Stimulated activated CD4-positive, alpha-beta T cell treated with anti-CD3 and anti-CD28 coated beads, Interleukin-4, amount 100 ng/mL, for 24 hours (primary cell): Measurements from ENCODE around the gene CRACR2A.

Experiments
- DNase-seq: peaks from one replicate; pipeline ENCODE4 v3.0.0-alpha.2; 2020

CRACR2A gene

DNA sequence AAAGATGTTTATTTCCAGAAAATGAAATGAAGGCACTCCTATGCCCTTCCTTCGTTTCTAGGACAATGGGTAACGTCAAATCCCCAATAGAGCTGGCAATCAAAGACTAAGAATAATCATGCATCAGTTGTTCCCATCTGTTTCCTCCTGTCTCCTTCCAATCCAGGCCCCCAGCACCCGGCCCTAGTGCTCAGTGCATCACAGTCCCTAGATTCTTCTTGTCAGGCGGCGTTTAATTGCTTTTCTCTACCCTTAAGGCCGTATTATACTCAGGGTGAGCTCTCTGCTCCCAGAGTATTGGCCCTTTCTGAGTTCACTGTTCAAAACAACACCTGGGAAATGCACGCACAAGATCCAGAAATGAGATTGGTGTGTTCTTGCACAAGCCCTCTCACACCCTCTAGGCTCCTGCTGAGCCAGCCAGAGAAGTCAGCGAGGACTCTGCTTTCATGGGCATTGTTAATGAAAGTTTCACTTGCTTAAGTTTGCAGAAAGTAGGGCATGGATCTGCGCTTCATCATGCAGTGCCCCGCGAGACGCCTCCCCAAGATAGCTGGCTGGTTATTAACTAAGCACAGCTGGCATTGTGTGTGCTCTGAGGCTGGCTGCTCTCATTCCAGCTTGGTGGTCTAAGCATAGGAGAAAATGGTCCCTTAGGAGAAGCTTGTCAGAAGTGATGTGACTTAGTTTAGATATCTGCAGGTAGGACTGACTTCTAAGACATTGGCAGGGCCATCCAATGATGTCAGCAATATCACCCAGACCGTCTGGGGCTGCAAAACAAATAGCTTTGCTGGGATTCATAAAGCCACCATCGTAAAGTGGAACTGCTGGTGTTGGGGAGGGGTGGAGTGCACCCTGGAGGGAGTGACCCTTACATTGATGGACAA is 28.7 kb downstream of the CRACR2A start:
- no peak for DNase-seq

DNA sequence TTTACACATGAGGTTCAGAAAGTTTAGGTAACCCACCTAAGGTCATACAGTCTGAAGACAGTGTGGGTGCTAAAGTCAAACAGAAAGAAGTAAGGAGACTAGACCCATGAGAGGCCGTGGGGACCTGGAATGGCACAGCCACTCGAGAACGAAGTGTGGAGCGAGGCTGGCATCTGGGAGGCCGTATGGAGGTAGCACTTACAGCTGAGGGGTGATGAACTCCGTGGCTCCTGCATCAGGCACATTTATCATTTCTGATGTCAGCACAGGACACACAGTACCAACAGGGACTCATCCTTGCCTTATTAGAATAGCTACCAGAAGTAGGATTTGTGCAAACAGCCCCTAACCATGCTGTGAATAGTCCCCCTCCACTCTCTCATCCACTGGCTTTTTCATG is 30.5 kb downstream of the CRACR2A start:
- DNase-seq = no peak

DNA sequence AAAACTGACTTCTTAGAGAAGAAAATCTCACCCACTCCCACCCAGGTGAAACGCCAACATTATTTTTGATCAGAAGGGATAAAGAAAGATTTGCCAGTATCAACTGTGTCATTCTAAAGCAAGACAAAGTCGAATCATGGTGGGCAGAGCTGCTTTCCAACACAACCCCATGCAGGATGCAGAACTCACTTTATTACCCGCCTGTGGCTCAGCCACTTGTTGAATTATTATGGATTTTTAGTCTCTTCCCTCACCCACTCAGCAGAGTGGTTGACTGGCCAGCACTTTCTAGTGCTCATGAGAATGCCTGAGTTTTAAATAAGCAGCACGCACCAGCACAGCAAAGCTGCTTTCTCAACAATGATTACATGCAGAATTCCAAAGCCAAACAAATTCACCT is 32.1 kb downstream of the CRACR2A start:
- DNase-seq = no peak

DNA sequence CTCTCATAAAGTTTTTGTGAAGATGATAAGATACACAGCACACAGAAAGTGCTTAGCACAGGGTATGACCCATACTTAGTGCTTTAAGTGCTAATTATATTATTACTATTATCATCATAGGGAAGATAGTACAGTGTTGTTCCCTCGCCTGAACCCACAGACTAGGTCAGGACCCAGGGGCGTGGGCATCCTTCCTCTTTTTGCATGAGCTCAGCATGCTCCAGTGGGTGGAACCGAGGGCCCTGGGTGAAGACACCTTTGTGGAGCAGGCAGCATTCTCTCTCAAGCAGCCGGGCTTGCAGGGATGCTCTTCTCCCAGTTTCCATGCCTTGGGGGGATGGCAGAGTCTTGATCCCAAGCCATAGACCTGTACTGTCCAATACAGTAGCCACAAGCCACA is 34.8 kb downstream of the CRACR2A start:
- DNase-seq = no peak

DNA sequence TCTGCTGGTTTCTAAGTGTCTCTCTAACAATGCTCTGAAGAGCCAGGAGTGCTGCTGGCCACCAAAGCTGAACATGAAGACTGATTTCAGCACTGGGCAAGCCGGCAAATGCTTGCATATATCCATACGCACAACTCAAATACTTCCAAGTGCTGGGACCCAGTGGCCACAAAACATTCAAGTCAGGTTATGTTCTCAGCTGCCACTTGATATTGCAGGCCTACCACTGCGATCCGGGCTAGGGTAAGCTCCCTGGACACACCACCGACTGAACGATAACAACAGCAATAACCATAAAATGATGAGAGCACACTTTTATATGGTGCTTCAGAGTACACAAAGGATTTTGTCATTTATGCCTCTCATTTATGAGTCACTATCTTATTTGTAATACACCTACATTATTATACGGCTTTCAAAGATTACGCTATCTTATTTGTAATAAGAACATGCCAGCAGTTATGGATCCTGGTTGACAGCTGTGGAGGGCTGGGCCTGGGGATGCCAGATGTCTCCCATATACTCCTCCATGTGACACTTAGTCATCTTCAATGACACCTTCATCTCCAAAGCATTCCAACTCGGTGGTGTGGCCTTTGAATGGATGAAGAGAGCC is 35.5 kb downstream of the CRACR2A start:
- no peak for DNase-seq

DNA sequence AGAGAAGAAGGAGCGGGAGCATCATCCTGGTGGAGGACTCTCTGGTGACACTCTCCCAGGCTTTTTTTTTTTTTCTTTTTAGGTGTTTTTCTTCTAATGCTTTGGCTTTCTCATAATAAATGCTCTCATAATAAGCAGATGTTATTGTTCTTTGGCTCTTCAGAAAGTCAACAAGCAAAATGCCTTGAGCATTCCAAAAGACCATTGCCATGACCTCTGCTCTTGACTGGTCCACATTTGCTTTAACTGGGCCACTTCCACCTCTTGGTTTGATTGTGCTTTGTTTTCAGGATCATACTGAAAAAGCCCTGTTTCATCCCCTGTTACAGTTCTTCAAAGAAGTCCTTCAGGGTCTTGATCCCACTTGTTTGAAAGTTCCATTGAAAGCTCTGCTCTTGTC is 36.9 kb downstream of the CRACR2A start:
- no peak for DNase-seq

DNA sequence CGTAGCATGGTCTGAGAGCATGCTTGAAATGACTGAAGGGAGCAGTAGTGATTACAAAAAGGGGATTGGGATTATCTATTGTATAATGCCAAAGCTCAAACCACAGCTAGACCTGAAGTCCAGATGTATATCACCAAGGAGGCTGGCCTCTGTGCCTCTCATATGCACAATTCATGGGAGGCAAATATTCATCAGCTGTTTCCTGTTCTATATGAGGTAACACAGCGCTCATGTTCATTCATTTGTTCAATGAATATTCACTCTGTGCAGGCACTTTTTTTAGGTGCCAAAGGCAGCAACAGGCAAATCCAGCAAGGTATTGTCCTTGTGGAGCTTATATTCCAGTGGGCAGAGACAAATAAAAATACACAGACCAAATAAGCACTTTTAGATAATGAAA is 39.0 kb downstream of the CRACR2A start:
- DNase-seq = no peak

DNA sequence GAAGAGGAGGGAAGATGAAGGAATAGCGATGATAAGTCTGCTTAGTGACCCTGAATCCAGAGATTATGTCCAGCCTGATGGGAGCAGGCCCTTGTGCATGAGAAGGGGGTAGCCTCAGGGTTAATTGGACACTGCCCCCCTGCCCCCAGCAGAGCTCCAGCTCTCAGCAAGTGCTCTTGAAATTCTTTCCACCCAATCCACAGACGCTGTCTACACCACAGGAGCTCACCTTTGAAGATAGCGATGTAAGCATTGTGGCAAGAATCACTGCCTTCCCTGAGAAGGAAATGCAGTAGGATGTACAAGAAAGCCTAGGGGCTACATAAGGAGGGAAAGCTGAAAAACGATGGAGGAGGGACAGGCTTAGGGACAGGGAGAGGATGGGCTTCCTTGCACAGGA is 39.4 kb downstream of the CRACR2A start:
- DNase-seq = no peak

DNA sequence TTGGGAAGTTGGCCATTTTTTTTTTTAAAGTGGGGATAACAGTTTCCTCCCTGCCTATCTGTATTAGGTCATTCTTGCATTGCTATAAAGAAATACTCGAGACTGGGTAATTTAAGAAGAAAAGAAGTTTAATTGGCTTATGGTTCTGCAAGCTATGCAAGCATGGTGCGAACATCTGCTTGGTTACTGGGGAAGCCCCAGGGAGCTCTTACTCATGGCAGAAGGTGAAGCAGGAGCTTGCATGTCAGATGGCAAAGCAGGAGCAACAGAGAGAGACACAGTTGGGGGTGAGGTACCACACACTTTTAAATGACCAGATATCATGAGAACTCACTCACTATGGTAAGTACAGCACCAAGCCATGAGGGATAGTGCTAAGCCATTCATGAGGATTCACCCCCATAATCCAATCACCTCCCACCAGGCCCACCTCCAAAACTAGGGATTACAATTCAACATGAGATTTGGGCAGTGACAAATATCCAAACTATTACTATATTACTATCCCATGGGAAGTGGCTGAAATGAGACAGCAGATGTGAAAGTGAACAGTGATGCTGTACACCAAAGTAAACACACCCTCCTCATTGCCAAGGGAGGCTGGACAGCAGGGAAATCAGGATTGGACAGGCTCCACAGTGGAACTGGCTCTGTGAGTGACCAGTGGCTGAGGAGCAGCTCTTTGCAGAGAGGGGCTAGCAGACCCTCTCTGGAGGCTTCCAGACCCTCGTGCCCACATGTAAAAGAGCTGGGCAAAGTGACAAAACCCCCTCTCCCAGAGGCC is 40.5 kb downstream of the CRACR2A start:
- DNase-seq = no peak

DNA sequence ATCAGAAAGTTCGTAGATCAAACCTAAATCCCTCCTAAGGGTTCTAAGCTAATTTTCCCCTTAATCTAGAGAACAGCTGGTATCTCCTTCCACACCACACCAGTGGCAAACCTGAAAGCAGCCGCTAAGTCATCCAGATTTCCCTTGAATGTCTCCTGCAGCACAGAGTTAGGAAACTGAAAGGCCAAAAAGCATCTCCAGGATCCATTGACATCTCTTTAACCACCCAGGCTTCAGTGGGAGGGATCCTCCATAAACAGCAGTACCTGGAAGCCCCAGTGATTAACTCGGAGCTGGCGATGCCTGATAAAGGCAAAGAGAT is 47.6 kb downstream of the CRACR2A start:
- no peak for DNase-seq

DNA sequence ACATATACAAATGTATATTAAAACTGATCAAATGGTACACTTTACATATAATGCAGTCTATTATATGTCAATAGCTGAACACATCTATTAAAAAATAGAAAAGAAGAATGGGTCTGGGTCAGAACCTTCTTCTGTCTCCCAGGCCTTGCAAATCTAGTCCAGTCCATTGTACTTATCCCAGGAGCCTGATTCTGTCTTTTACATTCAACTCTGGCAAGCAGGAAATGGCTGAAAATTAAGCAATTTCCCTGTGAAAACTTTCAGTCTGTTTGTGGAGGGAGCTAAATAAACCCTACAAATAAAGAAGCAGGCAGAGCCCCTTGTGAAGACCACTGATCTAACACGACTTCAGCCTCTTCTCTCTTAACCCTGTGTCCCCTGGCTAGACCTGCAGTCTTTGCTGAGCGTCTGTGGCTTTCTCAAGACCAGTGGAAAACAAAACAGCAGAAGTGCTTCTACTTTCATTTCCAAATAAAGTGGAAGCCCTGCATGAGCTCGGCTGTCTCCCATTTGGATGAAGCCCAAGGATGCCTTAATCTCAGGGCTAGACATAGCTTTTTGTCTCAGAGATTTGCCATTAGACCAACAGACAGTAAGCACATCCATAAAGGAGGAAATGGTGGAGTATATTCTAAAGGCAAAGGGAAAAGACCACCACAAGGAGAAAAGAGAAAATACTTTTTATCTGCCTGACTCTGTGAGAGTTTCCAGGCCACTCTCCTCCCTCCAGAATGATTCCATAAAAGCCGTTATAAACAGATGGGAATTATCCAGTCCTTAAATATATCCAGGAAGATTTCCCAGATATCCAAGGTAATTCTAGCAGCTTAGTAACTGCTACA is 48.2 kb downstream of the CRACR2A start:
- no peak for DNase-seq

DNA sequence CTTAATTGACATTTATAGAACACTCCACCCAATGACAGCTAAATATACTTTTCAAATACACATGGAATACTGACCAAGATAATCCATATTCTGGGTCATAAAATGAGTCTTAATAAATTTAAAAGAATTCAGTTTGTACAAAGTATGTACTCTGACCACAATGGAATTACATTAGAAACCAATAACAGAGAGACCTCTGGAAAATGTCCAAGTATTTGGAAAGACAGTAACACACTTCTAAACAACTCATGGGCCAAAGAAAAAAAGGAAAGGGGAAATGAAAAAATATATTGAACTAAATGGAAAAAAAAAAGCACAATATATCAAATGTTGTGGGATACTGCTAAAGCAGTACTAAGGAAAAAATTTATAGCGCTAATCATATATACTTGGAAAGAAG is 52.0 kb downstream of the CRACR2A start:
- DNase-seq = no peak

DNA sequence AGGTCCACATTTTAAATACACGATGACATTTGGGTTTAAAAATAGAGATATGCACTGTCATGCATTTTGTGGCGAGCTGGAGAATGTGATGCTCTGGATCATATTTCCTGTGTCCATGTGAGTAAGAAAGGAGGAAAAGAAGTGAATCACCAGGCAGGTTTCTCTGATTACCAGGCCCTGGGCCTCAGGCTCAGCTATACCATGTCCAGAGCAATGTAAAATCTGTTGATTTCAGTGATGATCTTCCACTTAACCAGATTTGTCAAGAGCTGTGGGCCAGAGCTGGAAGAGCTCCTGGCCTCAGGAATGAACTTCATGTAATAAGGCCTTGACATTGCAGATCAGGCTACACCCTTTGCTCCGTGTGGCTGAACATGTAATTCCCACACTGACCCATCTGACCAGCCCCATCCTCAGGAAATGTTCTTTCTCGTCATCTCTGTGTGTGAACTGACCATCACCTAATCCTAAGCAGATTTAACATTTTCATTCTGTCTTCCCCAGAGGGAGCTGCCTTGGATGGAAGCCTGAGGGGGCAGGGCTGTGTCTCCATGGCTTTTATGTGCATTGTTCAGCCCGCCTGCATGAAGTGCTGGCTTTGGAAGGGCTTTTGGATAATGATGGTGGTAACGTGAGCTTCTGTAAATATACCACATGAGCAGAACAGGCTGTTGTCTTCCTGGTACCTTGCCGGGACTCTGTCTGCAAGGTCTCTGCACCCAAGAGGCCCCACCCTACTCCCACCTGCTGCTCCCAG is 54.5 kb downstream of the CRACR2A start:
- no peak for DNase-seq

DNA sequence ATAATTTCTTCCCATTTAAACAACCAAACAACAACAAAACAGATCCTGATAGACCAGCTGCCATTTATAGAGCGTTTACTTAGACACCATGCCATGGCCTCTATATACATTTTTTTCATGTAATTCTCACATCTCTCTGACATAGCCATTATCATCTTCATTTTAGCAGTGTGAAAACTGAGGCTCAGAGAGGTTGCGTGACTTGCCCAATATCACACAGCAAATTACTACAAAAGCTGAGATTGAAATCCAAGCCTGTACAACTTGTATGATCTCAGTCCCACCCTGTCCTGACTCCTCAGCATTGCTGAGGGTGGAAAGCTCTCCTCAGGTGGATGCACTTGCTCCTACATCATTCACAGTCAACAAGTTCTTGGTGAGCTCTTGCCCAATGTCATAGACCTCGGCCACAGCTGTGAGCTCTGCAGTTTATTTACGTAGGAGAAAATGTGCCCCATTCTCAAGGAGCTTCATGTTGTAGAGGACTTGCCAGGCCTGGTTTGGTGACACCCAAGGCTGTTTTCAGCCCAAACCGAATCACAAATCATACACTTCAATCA is 55.5 kb downstream of the CRACR2A start:
- no peak for DNase-seq

DNA sequence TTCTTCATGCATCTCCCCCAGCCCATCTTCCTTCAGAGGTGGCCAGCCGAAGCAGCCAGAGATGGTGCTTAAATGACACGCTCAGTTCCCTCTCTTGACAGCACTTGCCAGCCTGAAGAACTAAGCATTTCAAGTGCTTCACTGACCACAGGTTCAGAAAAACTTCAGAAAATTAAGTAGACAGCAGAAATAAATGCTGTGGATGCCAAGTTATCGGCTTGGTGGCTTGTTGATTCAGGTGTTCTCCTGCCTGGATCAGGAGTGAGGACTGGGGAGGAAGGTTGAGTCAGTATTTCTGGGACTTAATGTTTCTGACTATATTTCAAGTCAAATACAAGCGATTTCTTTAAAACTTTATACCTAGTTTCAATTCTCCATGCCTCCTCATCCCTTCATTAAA is 58.2 kb downstream of the CRACR2A start:
- DNase-seq = no peak

DNA sequence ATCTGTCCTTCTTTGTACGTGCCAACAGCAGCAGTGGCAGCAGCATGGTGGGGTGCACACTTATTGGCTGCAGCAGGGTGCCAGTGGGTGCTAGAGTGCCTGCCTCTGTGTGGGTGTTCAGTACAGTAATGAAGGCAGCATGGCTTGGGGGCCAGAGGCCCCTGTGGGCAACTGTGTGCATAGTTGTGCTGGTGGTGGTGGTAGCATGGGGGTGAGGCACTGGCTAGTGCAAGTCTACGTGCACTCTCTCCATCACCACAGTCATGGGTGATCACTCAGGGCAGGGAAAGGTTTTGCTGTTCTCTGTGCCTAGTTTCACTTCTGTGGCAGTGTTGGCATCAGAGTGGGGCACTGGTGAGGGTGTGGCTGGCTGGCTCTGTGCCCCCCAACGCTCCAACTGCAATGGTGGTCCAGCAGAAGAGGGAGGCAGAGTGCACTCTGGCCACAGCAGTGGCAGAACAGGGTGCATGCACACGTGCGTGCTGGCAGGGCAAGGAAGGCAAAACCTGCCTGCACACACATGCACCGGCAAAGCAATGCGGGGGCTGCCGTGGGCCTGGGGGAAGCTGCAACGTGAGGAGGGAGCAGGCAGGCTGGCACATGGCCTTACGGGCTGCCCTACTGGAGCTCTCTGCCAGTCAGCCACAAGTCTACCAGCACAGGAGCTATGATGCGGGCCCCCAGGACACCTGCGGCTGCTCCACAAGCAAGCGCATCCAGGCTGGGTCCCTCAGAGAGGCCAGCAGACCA is 60.1 kb downstream of the CRACR2A start:
- no peak for DNase-seq

DNA sequence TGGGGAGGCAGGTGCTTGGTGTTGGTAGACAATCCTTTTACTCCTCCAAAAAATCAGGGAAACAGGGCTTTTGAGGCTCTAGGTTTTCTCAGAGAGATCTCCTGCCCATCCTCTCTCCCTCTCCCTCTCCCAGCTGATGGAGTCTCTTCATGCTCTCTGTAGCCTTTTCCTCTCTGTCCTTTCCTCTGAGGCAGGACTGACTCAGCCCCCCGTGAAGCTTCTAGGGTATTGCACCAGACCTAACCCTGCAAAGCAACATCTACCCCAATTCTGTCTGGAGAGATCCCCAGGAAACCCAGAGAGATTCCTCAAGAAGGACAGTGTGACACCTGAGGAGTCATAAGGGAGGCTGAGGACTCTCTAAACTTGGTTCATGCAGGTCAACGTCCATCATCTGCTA is 66.4 kb downstream of the CRACR2A start:
- no peak for DNase-seq

DNA sequence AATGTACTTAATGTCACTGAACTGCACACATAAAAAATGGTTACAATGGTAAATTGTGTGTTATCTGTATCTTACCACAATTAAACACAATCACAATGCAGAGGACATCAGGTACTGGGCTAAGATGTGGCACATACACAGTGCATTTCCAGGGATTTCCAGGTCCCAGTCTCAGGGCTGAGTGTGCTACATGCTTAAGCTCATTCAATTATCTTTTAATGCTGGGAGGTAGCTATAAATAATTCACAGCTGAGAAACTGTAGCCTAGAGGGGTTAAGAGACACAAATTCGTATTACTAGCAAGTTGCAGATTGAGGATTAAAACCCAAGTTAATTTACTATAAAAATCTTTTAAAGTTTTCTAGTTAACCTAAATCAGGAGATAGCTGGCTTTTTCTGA is 67.1 kb downstream of the CRACR2A start:
- DNase-seq = no peak

DNA sequence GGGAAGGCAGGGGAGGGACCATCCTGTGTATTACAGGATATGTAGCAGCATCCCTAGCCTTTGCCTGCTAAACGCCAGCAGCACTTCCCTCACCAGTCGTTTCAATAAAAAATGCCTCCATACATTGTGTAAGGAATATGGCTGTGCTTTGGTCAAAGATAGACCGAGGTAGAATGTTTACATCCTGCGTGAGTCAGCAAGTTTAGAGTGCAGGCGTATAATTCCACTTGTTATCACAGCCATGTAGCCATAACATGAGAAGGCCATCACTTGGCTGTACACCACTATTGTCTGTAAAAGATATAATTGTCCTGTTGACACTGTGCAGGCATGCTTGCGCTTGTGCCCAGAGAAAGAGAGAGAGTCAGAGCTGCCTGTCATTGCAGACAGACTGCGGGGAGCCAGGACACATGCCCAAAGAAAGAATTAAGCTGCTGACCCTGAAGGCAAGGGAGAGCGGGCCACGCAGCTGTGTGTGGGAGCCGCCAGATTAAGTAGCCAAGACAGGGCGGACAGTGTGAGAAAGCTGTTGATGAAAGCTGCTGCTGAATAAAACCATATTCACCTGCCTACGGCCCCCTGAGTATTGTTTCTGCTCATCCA is 68.4 kb downstream of the CRACR2A start:
- no peak for DNase-seq

DNA sequence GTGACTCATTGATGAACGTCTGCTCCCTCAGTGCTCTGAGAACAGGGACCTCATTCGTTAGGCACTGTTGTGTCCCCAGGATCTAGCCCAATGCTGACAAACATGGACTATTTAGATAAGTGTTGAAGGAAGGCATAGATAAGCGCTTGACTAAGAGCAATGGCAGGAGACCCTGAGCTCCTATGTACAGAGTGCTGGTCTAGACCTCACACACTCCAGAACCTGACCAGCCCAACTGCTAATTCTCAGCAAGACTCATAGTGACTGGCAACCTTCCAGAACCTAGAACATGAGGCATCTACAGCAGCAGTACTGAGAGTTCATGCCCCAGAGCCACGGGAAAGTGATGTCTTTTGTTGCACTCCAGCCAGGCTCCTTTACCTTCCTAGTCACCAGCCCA is 69.2 kb downstream of the CRACR2A start:
- no peak for DNase-seq

DNA sequence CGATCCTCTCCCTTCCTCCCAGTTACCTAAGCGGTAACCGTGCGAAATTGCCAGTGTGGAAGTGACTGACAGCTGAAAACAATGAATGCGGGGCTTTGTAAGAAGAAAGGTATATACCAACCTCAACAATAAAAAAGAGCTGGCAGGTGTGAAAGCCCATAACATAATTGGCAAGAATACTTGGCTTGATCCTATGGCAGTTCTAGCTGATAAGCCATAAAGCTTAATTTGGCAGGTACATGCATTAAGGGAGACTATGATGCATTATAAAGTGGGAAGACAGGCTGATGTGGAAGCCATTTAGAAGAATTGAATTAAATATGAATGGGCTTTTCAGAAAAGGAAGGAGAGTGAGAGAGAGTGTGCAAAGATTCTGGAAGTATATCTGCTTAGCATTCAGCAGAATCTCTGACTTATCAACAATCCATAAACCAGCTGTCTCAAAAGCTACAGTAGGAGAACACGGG is 71.3 kb downstream of the CRACR2A start:
- no peak for DNase-seq
